HG03520 (cell line): ENCODE results near the gene ZFHX3.

ENCODE experiments used
- ATAC-seq: cut with Tn5 transposase; IDR thresholded peaks from one replicate; pipeline ENCODE4 v1.9.1; 2021; ENCODE audit warnings: mild to moderate bottlenecking, moderate library complexity; ENCODE audit not compliant: unreplicated experiment

ZFHX3 gene

GRCh38 chr16:72886346-72886974 lies 161.5 kb downstream of the ZFHX3 start:
- ATAC-seq, result no peak

DNA sequence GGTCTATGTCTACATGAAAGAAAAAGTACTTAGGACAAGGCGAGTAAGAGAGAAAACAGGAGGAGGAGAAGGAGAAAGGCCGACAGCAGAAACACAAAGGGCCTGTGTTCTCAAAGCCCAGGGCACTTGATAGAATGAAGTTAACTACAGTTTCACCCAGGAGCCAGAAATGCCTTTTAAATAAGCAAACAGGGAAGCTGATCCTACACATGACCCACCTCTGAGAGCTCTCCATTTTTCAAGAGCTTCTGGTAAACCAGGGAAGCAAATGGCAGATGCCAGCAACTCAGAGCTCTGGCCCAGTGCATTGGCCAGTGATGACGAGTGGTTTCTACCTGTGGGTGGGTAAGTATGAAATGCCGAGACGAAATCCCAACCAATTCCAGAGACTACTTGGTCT lies 163.4 kb downstream of the ZFHX3 start:
- no peak for ATAC-seq

DNA sequence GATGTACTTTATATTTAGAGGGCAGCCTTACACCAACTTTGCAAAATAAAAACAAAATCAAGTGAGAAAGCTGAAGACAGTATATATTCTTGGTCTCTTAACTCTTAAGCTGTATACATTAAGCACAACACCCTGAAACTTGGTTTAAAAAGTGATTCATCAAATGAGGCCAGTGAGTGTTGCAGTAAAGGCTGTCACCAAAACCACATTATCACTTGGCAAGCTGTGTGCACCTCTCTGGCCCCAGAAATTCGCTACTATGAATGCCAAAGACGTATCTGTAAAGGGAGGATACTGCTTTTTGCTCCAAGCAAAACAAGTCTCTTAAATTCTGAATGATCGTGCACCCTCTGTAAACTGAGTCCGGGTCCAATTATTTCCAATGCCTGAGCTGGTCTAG lies 163.9 kb downstream of the ZFHX3 start:
- ATAC-seq, result no peak

GRCh38 chr16:72879846-72880245 lies 168.1 kb downstream of the ZFHX3 start:
- ATAC-seq, result no peak

GRCh38 chr16:72878301-72879269 lies 169.3 kb downstream of the ZFHX3 start:
- no peak for ATAC-seq

GRCh38 chr16:72877374-72878028 lies 170.4 kb downstream of the ZFHX3 start:
- no peak for ATAC-seq

GRCh38 chr16:72876981-72877373 lies 171.0 kb downstream of the ZFHX3 start:
- ATAC-seq, result no peak

DNA sequence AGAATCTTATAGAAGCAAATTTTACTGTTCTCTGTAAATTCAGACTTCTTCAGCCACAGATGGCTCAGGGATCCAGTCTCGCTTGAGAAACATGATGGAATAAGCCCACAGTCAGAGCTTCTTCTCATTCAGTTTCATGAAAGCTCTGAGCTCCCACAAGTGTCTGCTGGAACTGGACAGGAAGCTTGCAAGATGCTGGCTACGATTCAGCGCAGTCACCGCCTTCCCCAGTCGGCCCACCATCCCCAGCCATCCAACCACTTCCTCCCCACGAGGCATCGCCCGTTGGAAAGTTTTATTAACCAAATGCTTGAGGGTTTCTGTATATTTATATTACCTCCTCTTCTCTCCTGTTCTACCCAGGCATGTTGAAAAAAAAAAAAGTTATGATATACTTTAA lies 171.7 kb downstream of the ZFHX3 start:
- ATAC-seq, result no peak

DNA sequence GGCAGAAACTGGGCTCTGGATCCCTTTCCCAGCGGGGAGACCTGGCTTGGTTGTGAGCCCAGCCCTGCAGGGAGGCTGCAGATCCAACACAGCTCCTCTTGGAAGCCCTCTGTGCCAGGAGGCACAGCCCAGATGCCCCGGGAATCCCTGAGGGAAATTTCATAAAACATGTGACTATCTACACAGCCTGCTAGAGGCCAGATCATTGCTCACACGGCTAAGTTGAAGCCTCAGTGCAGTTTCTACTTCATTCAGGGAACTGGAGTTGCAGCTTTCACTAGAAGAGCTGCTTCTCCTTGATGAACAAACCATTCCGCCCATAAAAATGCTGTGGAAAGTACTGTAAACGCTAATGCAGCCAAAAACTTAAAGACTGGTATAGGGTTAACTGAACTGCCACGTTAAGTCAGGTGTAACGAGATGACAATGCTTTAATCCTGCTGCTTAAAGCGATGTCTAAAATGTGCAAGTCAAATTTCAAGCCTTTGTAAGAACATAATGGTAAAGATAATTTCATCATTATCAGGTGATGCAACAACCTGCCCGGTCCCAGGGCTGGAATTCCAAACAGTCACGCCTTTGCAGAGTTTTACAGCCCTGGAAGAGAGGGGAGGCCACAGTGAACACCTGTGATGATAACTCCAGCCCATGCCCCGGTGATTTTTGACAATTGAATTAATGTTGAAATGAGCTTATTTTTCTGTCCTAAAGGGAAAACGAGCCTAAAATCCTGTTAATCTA lies 172.5 kb downstream of the ZFHX3 start:
- ATAC-seq, result no peak

DNA sequence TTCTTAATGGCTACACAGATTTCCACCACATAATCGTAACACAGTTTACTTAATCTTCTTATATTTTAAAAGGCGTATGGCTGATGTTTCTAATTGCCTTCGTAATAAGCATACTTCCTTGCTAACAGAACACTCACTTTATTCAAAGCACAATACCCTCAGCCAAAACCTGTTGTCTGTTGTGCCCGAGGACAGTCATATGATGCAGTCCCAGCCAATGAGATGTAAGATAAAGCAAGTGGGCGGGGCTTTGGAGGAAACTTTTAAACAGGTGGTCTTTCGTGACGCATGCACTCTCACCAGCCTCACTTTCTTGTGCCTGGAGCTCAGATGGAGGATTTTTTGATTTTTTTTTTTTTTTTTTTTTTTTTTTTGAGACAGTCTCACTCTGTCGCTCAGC lies 174.1 kb downstream of the ZFHX3 start:
- ATAC-seq, result no peak

DNA sequence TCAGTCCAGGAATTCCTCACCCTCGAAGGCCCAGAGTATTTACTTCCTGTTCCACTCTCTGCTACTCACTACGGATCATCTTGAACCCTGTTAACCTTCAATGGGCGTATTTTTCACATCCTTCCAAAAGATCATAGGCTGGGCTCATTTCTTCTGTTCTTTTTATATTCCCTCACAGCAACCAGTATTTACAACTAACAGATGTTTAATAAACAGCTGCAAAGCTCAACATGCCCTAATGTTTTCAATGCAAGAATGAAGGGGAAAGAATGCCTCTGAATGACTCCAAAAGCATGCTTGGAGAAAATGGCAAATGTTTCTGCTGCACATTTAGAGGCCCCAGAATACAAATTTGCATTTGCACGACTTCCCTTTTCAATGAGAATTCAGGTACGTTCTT lies 174.9 kb downstream of the ZFHX3 start:
- ATAC-seq, result no peak

DNA sequence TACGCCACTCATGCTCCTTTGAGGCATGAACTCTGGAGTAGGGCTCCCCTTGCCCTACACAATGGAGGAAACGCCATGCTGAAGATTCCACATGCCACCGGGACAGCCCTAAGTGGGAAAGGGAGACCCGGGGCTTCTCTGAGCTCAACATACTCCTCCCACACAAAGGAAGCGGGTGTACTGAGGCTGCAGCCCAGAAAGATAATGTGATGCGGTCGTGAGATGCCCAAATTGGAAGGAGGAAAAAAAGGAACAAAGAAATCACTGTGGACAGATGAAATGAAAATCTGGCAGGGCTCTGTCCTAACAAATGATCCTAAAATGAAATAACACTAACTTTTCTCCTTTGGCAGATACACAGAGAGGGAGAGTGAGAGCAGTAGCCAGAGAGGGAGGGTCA lies 182.1 kb downstream of the ZFHX3 start:
- ATAC-seq, result no peak

GRCh38 chr16:72865258-72865657 lies 182.7 kb downstream of the ZFHX3 start:
- ATAC-seq, result no peak

DNA sequence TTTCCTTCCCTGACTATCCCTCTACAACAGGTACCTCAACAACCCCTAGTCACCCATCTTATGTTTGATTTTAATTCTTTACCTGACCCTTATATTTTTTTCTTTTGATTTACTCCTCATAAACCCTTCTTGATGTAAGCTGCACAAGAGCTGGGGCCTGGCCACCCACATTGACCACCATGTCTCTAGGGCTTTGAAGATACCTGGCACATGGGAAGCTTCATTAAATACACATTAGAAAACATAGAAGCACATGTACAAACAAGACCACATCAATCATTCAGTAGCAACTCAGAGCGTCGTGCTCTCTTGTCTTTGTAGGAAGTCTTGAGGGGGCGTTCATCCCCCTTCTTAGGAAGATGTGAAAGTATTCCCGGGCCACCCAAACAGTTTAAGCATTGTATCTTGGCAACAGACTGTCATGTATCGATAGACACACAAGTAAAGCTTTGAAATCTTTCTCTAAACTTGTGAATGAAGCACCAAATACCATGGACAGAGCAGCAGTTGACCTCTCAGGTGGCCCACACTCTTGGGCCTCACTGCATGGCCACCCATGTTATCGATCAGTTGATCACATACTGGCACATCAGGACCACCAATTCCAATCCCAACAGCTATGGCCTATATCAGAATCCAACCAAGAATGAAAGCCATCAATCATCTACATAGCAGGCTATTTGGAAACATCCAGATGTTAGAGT lies 183.6 kb downstream of the ZFHX3 start:
- ATAC-seq, result no peak

DNA sequence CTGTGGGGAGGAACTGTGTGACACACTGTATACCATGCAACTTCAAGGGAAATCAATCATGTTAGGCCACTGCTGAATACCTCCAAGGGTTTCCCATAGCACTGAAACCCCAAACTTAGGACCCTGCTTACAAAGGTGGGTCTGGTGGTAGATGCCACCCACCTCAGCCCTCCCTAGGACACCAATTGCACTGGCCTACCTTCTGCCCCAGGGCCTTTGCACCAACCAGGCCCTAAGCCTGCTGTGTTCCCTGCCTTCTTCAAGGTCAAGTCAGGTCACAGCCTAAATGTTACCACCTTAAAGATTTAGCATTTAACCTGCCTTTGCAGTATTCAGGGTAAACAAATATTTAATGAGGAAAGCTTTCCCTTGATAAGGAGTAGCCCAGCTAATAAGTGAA lies 185.8 kb downstream of the ZFHX3 start:
- ATAC-seq, result no peak

DNA sequence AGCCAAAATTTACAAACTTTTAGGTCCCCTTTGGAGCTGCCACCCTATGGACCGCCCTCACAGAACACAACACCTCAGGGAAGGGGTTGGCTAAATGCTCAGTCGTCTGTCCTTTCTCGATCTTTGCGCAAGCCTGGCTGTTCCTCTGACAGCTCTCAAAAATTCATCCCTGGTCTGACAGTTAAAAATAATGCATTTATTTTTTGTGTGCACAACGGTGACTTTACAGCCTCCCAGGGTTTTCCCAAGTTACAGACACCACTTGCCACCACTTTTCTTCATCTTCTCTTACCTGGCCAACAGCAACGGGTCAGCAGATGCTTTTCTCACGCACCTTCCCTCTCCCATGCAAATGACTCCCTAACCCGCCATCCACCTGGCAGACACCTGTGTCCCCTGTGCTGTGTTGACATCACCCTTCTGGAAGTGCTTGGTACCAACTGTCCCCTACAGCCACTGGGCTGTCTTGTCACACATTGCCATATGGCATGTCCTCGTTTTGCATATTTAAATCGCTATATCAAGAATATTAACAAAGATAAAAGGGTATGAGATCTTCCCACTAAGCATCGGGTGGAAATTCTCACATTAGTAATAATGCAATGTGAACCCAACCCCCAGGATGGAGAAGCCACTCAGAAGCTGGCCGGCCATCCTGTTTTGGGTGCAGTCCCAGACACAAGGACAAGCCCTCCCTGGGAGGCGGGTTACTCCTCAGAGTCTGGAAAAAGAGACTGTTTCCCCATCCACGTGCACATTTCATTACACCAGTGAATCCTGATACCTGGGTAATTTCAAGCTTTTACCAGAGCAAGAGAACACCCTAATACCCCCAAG lies 187.0 kb downstream of the ZFHX3 start:
- no peak for ATAC-seq

- ATAC-seq, result no peak
Measured at GRCh38 chr16:72859581-72859980, 188.3 kb downstream of the ZFHX3 start.

- no peak for ATAC-seq
Measured at GRCh38 chr16:72858665-72859493, 189.0 kb downstream of the ZFHX3 start.
